ENCODE measurements around the gene CAPN12.

GRCh38 chr19:38774181-38774950 is 30.1 kb upstream of the CAPN12 start:
- TF ChIP-seq CTCF (IDR thresholded peaks at IDR 0.05) (no peak), EZH2phosphoT487 (IDR thresholded peaks at IDR 0.05; ENCODE audit: borderline replicate concordance, low read depth) (no peak), NRF1 (IDR thresholded peaks at IDR 0.05; ENCODE audit: low read depth, low read length) (no peak)
